ENCODE results near the gene BCS1L. TPM values are rescaled to one million over a fixed set of nuclear protein-coding genes. Genes with fewer than 3 reads are reported as not detected.

BCS1L gene
- total RNA-seq, 1 experiment from 2014 or later: 48.5 TPM

DNA sequence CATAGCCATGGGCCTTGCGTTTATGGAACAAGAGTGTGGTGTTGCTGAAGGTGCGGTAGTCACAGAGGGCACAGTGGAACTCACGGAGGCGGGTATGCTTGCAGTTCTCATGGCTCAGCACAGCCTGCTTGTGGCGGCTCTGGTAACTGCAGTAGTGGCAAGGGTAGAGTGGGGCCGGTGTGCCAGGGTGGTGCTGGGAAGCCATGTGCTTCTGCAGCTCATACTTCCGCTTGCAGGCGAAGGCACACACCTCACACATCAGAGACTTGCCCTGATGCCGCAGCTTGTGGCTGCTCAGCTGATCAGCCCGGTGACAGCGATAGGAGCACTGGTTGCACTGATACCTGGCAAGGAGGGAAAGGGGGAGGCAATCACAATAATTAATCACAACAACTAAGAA lies 14.8 kb upstream of the BCS1L start:
- peak overlapping the region; percentile 55 for H3K4me2 ChIP-seq (ENCODE audit: low read length)
- H3F3A ChIP-seq (ENCODE audit: low read length, unreplicated experiment): no peaks in the 10 kb centered on the region
- peaks cover 31% of the 10 kb centered on the region for H3K4me1 ChIP-seq (ENCODE audit: insufficient read depth, low read length)
- H3K4me3 ChIP-seq (ENCODE audit: low read length): no peak overlapping the region
- no peaks in the 10 kb centered on the region for H3K9me2 ChIP-seq (replicated peaks; ENCODE audit: low read length)
- no peaks in the 10 kb centered on the region for H4K20me1 ChIP-seq (ENCODE audit: low read length)
- ChIA-PET CTCF (no interaction called here), POLR2A (ENCODE audit: unreplicated experiment) (interaction anchor here (1.0 kb wide), 1 partner anchor 14 kb away, joined by 10 read pairs; the partner anchor contains the start of genes BCS1L and ZNF142)
- ATAC-seq (no peak), DNase-seq (no peak)
- H3K79me2 ChIP-seq (ENCODE audit: low read length): peaks cover 27% of the 10 kb centered on the region
- H2AFZ ChIP-seq (ENCODE audit: low read length): no peak overlapping the region
- peak overlapping the region; percentile 97 for H3K27ac ChIP-seq (ENCODE audit: low read length)
- TSS peak; percentile 33 for BruUV-seq (replicated peaks)
- no peaks in the 10 kb centered on the region for H3K9me3 ChIP-seq (ENCODE audit: low read length)
- TF ChIP-seq, protein P1, sequence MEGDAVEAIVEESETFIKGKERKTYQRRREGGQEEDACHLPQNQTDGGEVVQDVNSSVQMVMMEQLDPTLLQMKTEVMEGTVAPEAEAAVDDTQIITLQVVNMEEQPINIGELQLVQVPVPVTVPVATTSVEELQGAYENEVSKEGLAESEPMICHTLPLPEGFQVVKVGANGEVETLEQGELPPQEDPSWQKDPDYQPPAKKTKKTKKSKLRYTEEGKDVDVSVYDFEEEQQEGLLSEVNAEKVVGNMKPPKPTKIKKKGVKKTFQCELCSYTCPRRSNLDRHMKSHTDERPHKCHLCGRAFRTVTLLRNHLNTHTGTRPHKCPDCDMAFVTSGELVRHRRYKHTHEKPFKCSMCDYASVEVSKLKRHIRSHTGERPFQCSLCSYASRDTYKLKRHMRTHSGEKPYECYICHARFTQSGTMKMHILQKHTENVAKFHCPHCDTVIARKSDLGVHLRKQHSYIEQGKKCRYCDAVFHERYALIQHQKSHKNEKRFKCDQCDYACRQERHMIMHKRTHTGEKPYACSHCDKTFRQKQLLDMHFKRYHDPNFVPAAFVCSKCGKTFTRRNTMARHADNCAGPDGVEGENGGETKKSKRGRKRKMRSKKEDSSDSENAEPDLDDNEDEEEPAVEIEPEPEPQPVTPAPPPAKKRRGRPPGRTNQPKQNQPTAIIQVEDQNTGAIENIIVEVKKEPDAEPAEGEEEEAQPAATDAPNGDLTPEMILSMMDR (conservative IDR thresholded peaks at IDR 0.05; ENCODE audit: low read depth, low read length): 0 out of 2 replicates have a peak, but pooled peaks have one; percentile 10
- TF ChIP-seq EZH2 (IDR thresholded peaks at IDR 0.05; ENCODE audit: low read length, unreplicated experiment): no peak
- peak overlapping the region; percentile 83 for H3K9ac ChIP-seq (ENCODE audit: low read length)
- peaks cover 71% of the 10 kb centered on the region for H3K36me3 ChIP-seq (ENCODE audit: low read depth, low read length)
- intact Hi-C loops (cut with micrococcal nuclease): loop anchor here (5.0 kb wide), 2 partner anchors 62 to 77 kb away; partner anchors contain the start of genes CNOT9 and USP37
- no peaks in the 10 kb centered on the region for H3K27me3 ChIP-seq (ENCODE audit: low read length)

DNA sequence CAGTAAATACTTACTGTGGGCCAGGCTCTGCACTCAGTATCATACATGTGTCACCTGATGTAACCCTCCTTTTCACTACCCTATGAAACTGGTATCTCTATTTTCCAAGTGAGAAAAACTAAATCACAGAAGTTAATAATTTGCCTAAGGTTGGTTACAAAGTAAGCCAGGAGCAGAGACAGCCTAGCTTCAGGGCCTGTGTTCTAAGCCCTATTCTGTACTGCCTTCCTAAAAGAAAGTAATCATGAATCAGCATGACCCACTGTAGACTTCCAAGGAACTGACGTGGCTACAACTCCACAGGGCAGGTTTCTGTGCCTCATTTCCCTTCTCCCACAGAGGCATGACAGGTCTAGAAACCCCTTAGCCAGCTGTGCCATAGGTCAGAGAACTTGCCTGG lies 14.4 kb upstream of the BCS1L start:
- Histone ChIP-seq H4K20me1 (ENCODE audit: low read length) (no peaks in the 10 kb centered on the region), H3K4me1 (ENCODE audit: insufficient read depth, low read length) (peaks cover 31% of the 10 kb centered on the region), H3K36me3 (ENCODE audit: low read depth, low read length) (peaks cover 68% of the 10 kb centered on the region), H3K27me3 (ENCODE audit: low read length) (no peaks in the 10 kb centered on the region), H3K9me2 (replicated peaks; ENCODE audit: low read length) (no peaks in the 10 kb centered on the region), H3K4me3 (ENCODE audit: low read length) (no peak overlapping the region), H3K9ac (ENCODE audit: low read length) (peak overlapping the region; percentile 83), H3K9me3 (ENCODE audit: low read length) (no peaks in the 10 kb centered on the region), H3K27ac (ENCODE audit: low read length) (peak overlapping the region; percentile 97), H2AFZ (ENCODE audit: low read length) (no peak overlapping the region), H3F3A (ENCODE audit: low read length, unreplicated experiment) (no peaks in the 10 kb centered on the region), H3K4me2 (ENCODE audit: low read length) (peak overlapping the region; percentile 55), H3K79me2 (ENCODE audit: low read length) (peaks cover 27% of the 10 kb centered on the region)
- CTCF ChIA-PET: interaction anchor here (0.6 kb wide), 1 partner anchor 116 kb away, joined by 9 read pairs; no protein-coding TSS in a partner anchor
- POLR2A ChIA-PET (ENCODE audit: unreplicated experiment): interaction anchor here (1.0 kb wide), 1 partner anchor 14 kb away, joined by 10 read pairs; the partner anchor contains the start of genes BCS1L and ZNF142
- peak; percentile 93 for DNase-seq
- no peak for TF ChIP-seq EZH2phosphoT487 (IDR thresholded peaks at IDR 0.05; ENCODE audit: borderline replicate concordance, low read length)
- TF ChIP-seq, protein P1 (conservative IDR thresholded peaks at IDR 0.05; ENCODE audit: low read depth, low read length): no peak
- no peak for TF ChIP-seq EZH2 (IDR thresholded peaks at IDR 0.05; ENCODE audit: low read length, unreplicated experiment)
- BruUV-seq (replicated peaks): no TSS peak
- ATAC-seq: peak; percentile 93
- intact Hi-C loops (cut with micrococcal nuclease): loop anchor here (5.0 kb wide), 2 partner anchors 63 to 78 kb away; partner anchors contain the start of genes CNOT9 and USP37

DNA sequence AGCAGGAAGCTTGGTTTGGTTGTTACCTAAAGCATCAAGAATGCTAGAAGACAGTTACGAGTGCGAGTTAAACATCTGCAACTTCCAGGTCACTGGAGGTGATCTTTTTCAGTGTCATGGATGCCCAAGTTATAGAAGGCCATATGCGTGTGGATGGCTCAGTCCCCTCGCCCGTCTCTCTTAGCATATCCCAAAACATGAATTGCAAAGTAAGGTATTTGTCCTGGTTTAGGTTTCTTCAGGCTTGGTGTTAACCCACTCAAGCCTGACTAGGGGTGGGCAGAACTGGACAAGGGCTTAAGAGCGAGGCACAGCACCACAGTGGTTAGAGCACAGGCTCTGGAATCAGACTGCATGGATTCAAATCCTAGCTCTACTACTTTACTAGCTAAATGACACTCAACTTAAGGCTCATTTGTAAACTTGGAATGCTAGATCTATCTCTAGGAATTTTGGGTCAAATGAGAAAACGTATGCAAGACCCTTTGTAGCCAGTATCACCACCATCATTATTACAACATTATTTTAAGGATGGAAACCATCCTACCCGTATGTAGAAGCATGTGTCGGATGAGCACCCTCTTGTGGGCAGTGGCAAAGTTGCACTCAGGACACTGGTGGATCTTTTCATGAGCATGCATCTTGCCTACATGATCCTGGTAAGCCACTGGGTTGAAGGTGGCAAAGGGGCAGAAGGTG lies 11.2 kb upstream of the BCS1L start:
- POLR2A ChIA-PET (ENCODE audit: unreplicated experiment): interaction anchor here (0.7 kb wide), 1 partner anchor 40 kb away, joined by 5 read pairs; the partner anchor contains the start of gene PLCD4
- DNase-seq (peak; percentile 80), ATAC-seq (peak; percentile 54)
- Histone ChIP-seq H3K4me1 (ENCODE audit: insufficient read depth, low read length) (peaks cover 31% of the 10 kb centered on the region), H3K27ac (ENCODE audit: low read length) (no peak overlapping the region), H3K9me2 (replicated peaks; ENCODE audit: low read length) (no peaks in the 10 kb centered on the region), H3K79me2 (ENCODE audit: low read length) (peaks cover 27% of the 10 kb centered on the region), H3F3A (ENCODE audit: low read length, unreplicated experiment) (no peaks in the 10 kb centered on the region), H4K20me1 (ENCODE audit: low read length) (no peaks in the 10 kb centered on the region), H3K9ac (ENCODE audit: low read length) (no peak overlapping the region), H2AFZ (ENCODE audit: low read length) (no peak overlapping the region), H3K27me3 (ENCODE audit: low read length) (no peaks in the 10 kb centered on the region), H3K4me2 (ENCODE audit: low read length) (no peak overlapping the region), H3K4me3 (ENCODE audit: low read length) (no peak overlapping the region), H3K36me3 (ENCODE audit: low read depth, low read length) (peaks cover 63% of the 10 kb centered on the region), H3K9me3 (ENCODE audit: low read length) (no peaks in the 10 kb centered on the region)
- no TSS peak for BruUV-seq (replicated peaks)
- TF ChIP-seq, protein P1 (conservative IDR thresholded peaks at IDR 0.05; ENCODE audit: low read depth, low read length): peak; percentile 94
- TF ChIP-seq EZH2phosphoT487 (IDR thresholded peaks at IDR 0.05; ENCODE audit: borderline replicate concordance, low read length): no peak
- intact Hi-C loops (cut with micrococcal nuclease): loop anchor here (1.0 to 5.0 kb wide), 3 partner anchors 66 to 242 kb away; partner anchors contain the start of genes CNOT9 and USP37
- CTCF ChIA-PET: no interaction called here

All from PC-3 (cell line).